GM12878 (cell line): ENCODE data around the gene MSX2. TPM values are rescaled to one million over a fixed set of nuclear protein-coding genes. Genes with fewer than 3 reads are reported as not detected.

Source experiments
- ATAC-seq: fragments of 200-7000 bp; cut with Tn5 transposase; 3 replicates; pipeline ENCODE4 v1.9.1; 2020; ENCODE audit warnings: mild to moderate bottlenecking, moderate library complexity
- BruUV-seq: library from RNA; stranded (reverse); fragments of 400-500 nt; replicated peaks from 2 replicates; lab custom pipeline; 2021; lab: Mats Ljungman, UMichigan
- CTCF ChIA-PET: fragments of 300-600 bp; sonication (Branson Sonifier 250); formaldehyde crosslinking; extraction: SDS; loops from one replicate; lab custom pipeline; 2021; ENCODE audit warnings: inconsistent platforms; lab: Yijun Ruan, JAX
- POLR2A ChIA-PET: fragments of 350-600 bp; formaldehyde crosslinking; extraction: SDS; loops from one replicate; lab custom pipeline; 2021; ENCODE audit warnings: inconsistent platforms; lab: Charles Lee
- RAD21 ChIA-PET: fragments of 300-600 bp; sonication (Branson Sonifier 250); formaldehyde crosslinking; loops from one replicate; lab custom pipeline; 2023; ENCODE audit warnings: antibody characterized with exemption; ENCODE audit not compliant: unreplicated experiment; lab: Charles Lee
- SMC1A ChIA-PET: fragments of 300-600 bp; sonication (Branson Sonifier 250); formaldehyde crosslinking; loops from one replicate; lab custom pipeline; 2023; ENCODE audit not compliant: unreplicated experiment, uncharacterized antibody; lab: Charles Lee
- DNase-seq: peaks from one replicate; pipeline ENCODE4 v3.0.0-alpha.2; 2011; ENCODE audit warnings: low read depth, low spot score
- FAIRE-seq: peaks from 3 replicates; lab custom pipeline; 2011; peaks lifted over from hg19 to GRCh38; lab: Jason Lieb, UNC
- H2AFZ ChIP-seq: 2 replicates; pipeline ENCODE4 v1.6.0; 2011; ENCODE audit warnings: low read depth, low read length, control low read depth; ENCODE audit not compliant: control insufficient read depth
- H3K27ac ChIP-seq: 2 replicates; pipeline ENCODE4 v1.5.1; 2011; ENCODE audit warnings: control low read depth; ENCODE audit not compliant: control insufficient read depth, insufficient read depth
- H3K27me3 ChIP-seq, 2 experiments: replicated peaks in 1 of 2; 2 replicates each; pipeline versions ENCODE4 v1.6.0 to v1.6.1; 2011; ENCODE audit warnings: low read length in 1 of 2; ENCODE audit not compliant: control insufficient read depth in 2 of 2, insufficient read depth in 2 of 2
- H3K36me3 ChIP-seq, 2 experiments: 2 replicates each; pipeline ENCODE4 v1.5.1; 2011; ENCODE audit warnings: low read length in 1 of 2; ENCODE audit not compliant: control insufficient read depth in 2 of 2, insufficient read depth in 2 of 2
- H3K4me1 ChIP-seq: 2 replicates; pipeline ENCODE4 v1.6.1; 2011; ENCODE audit warnings: mild to moderate bottlenecking, low read length, moderate library complexity, mixed read lengths; ENCODE audit not compliant: control insufficient read depth, insufficient read depth
- H3K4me2 ChIP-seq: 2 replicates; pipeline ENCODE4 v1.6.0; 2011; ENCODE audit warnings: control low read depth; ENCODE audit not compliant: control insufficient read depth, insufficient read depth
- H3K4me3 ChIP-seq: fragments of 200-600 bp; sonication (generic); 2 replicates; pipeline ENCODE4 v1.5.1; 2016
- H3K79me2 ChIP-seq: 2 replicates; pipeline ENCODE4 v1.6.0; 2011; ENCODE audit warnings: low read length; ENCODE audit not compliant: control insufficient read depth, insufficient read depth
- H3K9ac ChIP-seq: 2 replicates; pipeline ENCODE4 v1.8.0; 2011; ENCODE audit warnings: low read length, control low read depth, mixed read lengths; ENCODE audit not compliant: control insufficient read depth, insufficient read depth
- H3K9me3 ChIP-seq: replicated peaks from 3 replicates; pipeline ENCODE4 v1.5.1; 2011; ENCODE audit warnings: mild to moderate bottlenecking, low read length; ENCODE audit not compliant: control insufficient read depth, insufficient read depth
- H4K20me1 ChIP-seq: 2 replicates; pipeline ENCODE4 v1.6.0; 2011; ENCODE audit not compliant: control insufficient read depth, insufficient read depth
- BRCA1 ChIP-seq: IDR thresholded peaks from 2 replicates; pipeline ENCODE4 v1.6.1; 2011; ENCODE audit warnings: low read depth, low read length, improper control_type of control experiment
- FOXK2 ChIP-seq: fragments of 450-650 bp; IDR thresholded peaks from 2 replicates; pipeline ENCODE4 v1.6.1; 2017; ENCODE audit warnings: mild to moderate bottlenecking, moderate library complexity
- MTA2 ChIP-seq: fragments of 450-650 bp; IDR thresholded peaks from 2 replicates; pipeline ENCODE4 v1.6.1; 2016; ENCODE audit warnings: low read depth, mild to moderate bottlenecking, moderate library complexity
- MYB ChIP-seq: fragments of 150-350 bp; IDR thresholded peaks from 2 replicates; pipeline ENCODE4 v1.6.1; 2014; ENCODE audit warnings: mild to moderate bottlenecking, low read depth, low read length, borderline replicate concordance
- POLR2A ChIP-seq: IDR thresholded peaks from 2 replicates; pipeline ENCODE4 v1.6.1; 2011; ENCODE audit warnings: low read depth, mild to moderate bottlenecking, low read length
- ZZZ3 ChIP-seq: IDR thresholded peaks from 2 replicates; pipeline ENCODE4 v1.6.1; 2011; ENCODE audit warnings: low read depth; ENCODE audit not compliant: control insufficient read depth, insufficient read length
- WGBS: methylation state at CpG from one replicate; pipeline ENCODE4 v1.1.6; 2016; ENCODE audit warnings: low lambda C conversion rate; ENCODE audit not compliant: insufficient replicate concordance, insufficient coverage; ENCODE audit errors: missing lambda C conversion rate; 5-methylcytosine and 5-hydroxymethylcytosine counted together
- in situ Hi-C: fragments of 300-500 bp; cut with MboI; formaldehyde crosslinking; loops from 9 replicates; pipeline ENCODE4 v1.14.3; 2018; ENCODE audit warnings: mixed read lengths
- intact Hi-C: fragments of 100-400 bp; cut with micrococcal nuclease; formaldehyde crosslinking; loops from one replicate; pipeline ENCODE4 v1.14.2; 2022; ENCODE audit not compliant: unreplicated experiment
- polyA plus RNA-seq, 11 experiments: library from polyadenylated mRNA; depleted of rRNA in 4 of 11; unstranded in 6 of 11; stranded (reverse) in 5 of 11; fragments of >200 nt; fragmentation: Nextera tagmentation in 4 of 11; fragmentation: Illumina TruSeq in 1 of 11; extraction: Ambion mirVana in 4 of 11; extraction: Trizol in 1 of 11; gene quantifications; 1 replicate in 1 of 11; 2 replicates in 10 of 11; pipeline versions ENCODE4 v1.2.1 to v1.2.3, GENCODE V29; 2011 to 2016; ENCODE audit warnings: inconsistent platforms in 2 of 11, missing spikeins in 2 of 11, low read depth in 1 of 11
- total RNA-seq, 4 experiments: library from RNA; depleted of rRNA in 3 of 4; stranded (reverse); fragments of >200 nt in 3 of 4; fragmentation: Illumina TruSeq in 1 of 4; extraction: Trizol in 1 of 4; gene quantifications; 2 replicates each; pipeline versions ENCODE4 v1.2.1 to v1.2.3, GENCODE V29; 2013 to 2021

MSX2 gene
- total and polyA plus RNA-seq, 10 of the 15 experiments (the other 5 are each of a cell fraction or from before 2014, with no cell fraction given) = not detected

DNA sequence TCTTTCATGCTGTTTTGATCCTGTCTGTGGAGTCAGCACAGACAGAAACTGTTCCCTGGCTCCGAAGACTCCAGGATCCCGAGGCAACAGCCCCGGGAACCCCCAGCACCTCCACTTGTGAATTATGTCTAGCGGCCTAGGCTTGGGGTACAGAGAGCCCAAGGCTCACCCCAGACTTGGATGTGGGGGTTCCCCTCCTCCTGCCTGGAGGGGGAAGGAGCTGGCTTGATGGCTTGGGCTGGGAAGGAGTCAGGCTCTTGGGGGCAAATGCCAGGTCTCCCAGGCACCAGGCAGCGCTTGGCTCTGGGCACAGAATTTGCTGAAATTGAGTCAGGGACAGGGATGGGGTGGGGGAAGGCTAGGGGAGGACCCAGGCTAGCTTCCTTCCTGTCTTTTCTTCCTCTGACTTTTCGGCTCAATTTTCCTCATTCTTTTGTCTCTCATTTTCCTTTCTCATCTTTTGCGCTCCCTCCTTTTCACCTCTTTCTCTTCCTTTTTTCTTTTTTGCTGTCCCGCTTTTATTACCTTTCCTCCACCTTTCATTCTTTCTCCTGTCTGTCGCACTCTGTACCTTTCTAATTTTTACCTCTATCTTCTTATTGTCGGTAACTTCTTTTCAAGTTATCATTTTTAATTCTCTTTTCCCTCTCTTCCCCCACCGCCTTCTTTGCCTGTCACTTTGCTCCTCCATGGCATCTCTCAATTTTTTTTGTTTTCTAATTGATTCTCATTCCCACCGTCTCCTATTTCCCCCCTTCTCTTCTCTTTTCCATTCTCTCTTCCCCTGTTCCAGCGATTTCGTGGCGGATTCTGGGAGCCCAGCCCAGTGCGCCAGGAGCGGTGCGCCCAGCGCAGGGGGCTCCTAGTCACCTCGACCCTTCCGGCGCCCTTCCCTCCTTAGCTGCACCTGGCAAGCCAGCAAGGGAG lies 10.5 kb downstream of the MSX2 start:
- no peak for FAIRE-seq
- no peak overlapping the region for H3K4me2 ChIP-seq
- CTCF ChIA-PET = no interaction called here
- no TSS peak for BruUV-seq
- POLR2A ChIA-PET = no interaction called here
- WGBS = 39% methylated on average over 21 of the region's 22 CpGs
- peaks cover 14 to 19% of the 10 kb centered on the region in 2 experiments for H3K27me3 ChIP-seq
- intact Hi-C loops = no loop called here
- no peak overlapping the region for H3K9ac ChIP-seq
- H3K4me3 ChIP-seq = no peak overlapping the region
- H3K9me3 ChIP-seq = no peaks in the 10 kb centered on the region
- in situ Hi-C loops = no loop called here
- SMC1A ChIA-PET = no interaction called here
- no peak for DNase-seq
- no peaks in the 10 kb centered on the region for H4K20me1 ChIP-seq
- ATAC-seq = no peak
- no peaks in the 10 kb centered on the region for H3K79me2 ChIP-seq
- H3K36me3 ChIP-seq = no peaks in the 10 kb centered on the region
- TF ChIP-seq MYB = no peak
- no peak for TF ChIP-seq ZZZ3
- no peak for TF ChIP-seq FOXK2
- no peak for TF ChIP-seq POLR2A
- no peak for TF ChIP-seq BRCA1
- no peak for TF ChIP-seq MTA2
- H3K4me1 ChIP-seq = no peaks in the 10 kb centered on the region
- H3K27ac ChIP-seq = no peak overlapping the region
- RAD21 ChIA-PET = no interaction called here
- no peak overlapping the region for H2AFZ ChIP-seq
